Endothelial cell of hepatic sinusoid (primary cell): ENCODE results near the gene PERCC1.

Experiments
- in situ Hi-C: cut with HindIII; loops from 2 replicates; pipeline ENCODE4 v1.10.0; 2017; ENCODE audit warnings: low sequenced_read_pairs

The PERCC1 gene

DNA sequence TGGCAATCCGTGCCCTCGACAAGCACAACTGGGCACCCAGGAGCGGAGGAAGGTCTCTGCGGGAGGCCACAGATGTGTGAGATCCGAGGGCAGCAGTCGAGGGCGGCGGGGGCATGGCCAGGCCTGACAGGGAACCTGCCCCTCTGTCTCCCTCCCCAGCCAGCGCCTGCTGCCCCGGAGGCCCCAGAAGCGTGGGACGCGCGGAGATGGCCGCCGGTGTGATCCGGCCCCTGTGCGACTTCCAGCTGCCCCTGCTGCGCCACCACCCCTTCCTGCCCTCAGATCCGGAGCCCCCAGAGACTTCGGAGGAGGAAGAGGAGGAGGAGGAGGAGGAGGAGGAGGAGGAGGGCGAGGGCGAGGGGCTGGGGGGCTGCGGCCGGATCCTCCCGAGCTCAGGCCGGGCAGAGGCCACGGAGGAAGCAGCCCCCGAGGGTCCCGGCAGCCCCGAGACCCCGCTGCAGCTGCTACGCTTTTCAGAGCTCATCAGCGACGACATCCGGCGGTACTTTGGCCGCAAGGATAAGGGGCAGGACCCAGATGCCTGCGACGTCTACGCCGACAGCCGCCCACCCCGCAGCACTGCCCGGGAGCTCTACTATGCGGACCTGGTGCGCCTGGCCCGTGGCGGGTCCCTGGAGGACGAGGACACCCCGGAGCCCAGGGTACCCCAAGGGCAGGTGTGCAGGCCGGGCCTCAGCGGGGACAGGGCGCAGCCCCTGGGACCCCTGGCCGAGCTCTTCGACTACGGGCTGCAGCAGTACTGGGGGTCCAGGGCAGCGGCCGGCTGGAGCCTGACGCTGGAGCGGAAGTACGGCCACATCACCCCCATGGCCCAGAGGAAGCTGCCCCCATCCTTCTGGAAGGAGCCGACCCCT is 1.7 kb downstream of the PERCC1 start:
- in situ Hi-C loops: loop anchor here (10.0 kb wide), 1 partner anchor 52 kb away; the partner anchor contains the start of gene PTX4

GRCh38 chr16:1433263-1433560 is 2.3 kb downstream of the PERCC1 start:
- in situ Hi-C loops: loop anchor here (10.0 kb wide), 1 partner anchor 52 kb away; the partner anchor contains the start of gene PTX4

GRCh38 chr16:1433756-1434155 is 2.9 kb downstream of the PERCC1 start:
- in situ Hi-C loops: loop anchor here (10.0 kb wide), 1 partner anchor 51 kb away; the partner anchor contains the start of gene PTX4

DNA sequence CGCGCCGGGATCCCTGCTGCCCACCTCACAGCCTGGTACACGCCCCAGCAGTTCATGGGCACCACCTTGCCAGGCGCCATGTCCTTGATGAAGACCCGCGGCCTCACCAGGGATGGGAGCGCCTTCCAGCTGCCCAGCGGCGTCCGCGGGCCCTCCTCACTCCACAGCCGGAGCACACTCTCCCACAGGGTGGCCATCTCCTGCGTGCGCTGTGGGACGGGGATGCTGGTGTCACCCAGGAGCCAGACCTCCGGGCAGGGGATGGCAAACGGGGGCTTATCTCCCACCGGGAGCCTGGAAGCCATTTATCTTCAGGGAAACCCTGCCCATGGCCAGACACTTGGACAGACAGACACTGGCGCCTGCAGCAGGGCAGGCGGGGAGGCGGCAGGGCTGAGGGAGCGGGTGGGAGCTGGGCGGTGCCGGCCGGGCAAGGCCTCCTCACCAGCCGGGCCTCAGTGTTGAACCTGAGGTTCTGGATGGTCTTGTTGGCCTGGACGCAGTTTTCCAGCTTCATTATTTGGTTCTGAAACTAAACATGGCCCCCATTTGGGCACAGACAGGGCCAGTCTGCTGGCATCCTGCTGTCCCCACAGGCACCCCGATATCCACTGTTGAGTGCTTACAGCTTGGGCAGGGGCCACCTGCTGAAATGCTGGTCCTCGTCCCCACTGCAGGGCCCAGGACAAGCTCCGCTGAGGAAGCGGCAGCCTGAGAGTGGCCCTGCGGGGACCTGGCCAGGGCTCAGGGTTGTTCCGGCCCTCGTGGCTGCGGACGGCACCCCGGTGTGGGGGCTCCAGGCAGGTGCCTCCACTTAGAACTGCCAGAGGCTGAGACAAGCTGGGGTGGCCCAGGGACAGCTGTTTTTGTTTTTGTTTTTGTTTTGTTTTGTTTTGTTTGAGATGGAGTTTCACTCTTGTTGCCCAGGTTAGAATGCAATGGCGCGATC is 4.0 kb downstream of the PERCC1 start:
- in situ Hi-C loops: loop anchor here (5.0 to 10.0 kb wide), 2 partner anchors 50 to 58 kb away; partner anchors contain the start of gene PTX4

DNA sequence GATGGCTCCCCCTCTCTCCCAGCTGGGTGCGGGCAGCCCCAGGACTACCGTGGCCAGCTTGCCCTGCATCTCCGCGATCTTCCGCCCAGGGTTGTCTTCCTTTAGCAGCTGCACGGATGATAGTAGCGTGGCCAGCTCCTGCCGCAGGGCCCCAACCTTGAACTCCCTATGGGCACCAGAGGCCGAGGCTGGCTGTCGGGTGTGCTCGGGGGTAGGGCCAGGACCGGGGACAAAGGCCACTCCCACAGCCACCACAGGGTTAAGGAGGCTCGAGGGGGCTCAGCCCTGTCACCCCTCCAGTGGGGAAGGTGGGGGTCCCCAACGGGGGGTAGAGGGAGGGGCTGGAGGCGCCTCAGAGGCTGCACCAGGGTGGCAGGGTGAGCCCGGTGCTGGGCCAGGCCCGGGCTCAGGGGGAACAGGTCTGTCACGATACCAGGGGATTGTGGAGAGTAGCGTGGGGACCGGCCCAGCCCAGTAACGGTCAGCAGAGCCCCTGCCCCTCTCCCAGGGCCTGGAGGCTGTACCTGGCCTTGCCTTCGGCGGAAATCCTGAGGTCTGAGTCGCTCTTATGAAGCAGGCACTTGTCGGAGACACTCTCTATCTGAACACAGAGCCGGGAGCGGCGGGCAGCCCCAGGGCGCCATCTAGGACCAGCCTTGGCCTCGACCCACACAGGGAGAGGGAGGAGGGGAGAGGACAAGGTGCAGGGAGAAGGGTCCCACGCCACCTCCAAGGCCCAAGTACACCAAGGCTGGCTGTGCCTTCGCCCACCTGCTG is 5.2 kb downstream of the PERCC1 start:
- in situ Hi-C loops: loop anchor here (5.0 to 10.0 kb wide), 2 partner anchors 49 to 59 kb away; partner anchors contain the start of gene PTX4

GRCh38 chr16:1436731-1437355 is 6.0 kb downstream of the PERCC1 start:
- in situ Hi-C loops: loop anchor here (5.0 to 10.0 kb wide), 2 partner anchors 48 to 60 kb away; partner anchors contain the start of gene PTX4

- in situ Hi-C loops: loop anchor here (5.0 to 10.0 kb wide), 2 partner anchors 47 to 60 kb away; partner anchors contain the start of gene PTX4
Measured at GRCh38 chr16:1437606-1438005, 6.7 kb downstream of the PERCC1 start.

DNA sequence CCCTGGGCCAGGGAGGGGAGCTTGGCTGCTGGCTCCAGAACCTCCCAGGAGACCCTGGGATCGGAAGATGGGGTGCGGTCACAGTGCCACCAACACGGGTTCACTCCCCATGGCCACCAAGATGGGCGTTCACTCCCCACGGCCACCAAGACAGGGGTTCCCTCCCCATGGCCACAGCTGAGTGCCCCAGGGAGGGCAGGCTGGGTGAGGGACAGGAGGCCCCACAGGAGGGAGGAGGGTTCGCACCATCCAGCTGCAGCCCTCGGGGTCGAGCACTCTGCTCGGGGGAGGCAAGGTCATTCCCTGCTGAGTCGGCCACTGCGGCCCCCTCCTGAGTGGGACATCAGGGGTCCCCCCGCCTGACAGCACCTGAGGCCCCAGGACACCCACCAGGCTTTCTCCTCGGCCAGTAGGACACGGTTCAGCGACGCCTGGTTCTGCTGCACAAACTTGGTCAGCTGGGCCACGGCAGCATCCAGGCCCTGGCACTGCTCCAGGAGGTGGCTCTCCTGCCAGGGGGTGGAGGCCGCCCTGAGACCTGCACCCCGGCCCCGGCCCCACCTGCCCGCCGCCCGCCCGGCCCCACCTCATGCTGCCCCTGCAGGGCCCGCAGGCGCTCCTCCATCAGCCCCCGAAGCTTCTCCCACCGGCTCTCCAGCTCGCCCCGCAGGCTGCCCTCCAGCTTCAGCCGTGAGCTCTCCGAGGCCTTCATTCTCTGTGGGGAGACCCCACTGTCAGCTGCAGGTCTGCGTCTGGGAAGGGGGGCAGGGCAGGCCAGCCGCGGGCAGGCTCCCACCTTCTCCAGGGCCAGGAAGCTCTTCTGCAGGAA is 7.6 kb downstream of the PERCC1 start:
- in situ Hi-C loops: loop anchor here (5.0 to 10.0 kb wide), 2 partner anchors 46 to 61 kb away; partner anchors contain the start of gene PTX4

DNA sequence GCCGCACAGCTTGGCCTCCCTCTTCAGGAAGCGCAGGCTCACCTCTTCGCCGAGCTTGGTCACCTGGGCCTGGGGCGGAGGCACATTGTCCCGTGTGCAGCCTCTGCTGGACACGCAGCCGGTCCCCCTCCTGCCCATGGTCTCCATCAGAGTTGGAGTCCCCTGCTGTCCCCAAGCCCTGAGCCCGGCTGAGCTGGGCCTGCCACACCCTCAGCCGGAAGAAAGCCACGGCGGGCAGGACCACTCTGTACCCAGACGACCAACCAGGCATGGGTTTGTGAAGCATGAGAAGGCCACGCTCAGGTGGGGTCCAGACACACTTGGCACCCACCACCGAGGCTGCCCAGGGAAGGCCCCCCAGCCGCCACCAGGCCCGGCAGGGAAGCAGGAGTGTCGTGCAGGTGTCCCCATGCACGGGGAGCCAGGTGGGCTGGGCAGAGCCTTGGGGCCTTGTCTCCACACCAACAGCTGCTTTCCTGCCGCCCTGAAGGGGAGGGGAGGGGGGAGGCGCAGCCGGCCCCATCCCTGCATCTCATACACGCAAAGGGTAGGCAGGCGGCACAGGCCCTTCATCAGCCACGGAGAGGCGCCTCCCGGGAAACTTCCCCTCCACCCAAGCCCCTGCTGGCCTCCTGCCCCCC is 8.3 kb downstream of the PERCC1 start:
- in situ Hi-C loops: loop anchor here (5.0 to 10.0 kb wide), 2 partner anchors 46 to 62 kb away; partner anchors contain the start of gene PTX4

DNA sequence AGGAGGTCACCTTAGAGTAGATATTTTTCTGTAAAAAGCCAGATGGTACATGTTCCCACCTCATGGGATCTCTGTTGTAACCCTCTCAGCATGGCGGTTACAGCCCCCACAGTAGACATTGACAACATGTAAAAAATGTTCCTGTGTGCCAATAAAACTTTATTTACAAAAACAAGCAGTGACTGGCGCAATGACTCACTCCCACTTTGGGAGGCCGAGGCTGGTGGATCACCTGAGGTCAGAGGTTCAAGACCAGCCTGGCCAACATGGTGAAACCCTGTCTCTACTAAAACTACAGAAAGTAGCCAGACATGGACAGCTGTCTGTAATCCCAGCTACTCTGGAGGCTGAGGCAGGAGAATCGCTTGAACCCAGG is 8.8 kb downstream of the PERCC1 start:
- in situ Hi-C loops: loop anchor here (5.0 to 10.0 kb wide), 2 partner anchors 45 to 62 kb away; partner anchors contain the start of gene PTX4

DNA sequence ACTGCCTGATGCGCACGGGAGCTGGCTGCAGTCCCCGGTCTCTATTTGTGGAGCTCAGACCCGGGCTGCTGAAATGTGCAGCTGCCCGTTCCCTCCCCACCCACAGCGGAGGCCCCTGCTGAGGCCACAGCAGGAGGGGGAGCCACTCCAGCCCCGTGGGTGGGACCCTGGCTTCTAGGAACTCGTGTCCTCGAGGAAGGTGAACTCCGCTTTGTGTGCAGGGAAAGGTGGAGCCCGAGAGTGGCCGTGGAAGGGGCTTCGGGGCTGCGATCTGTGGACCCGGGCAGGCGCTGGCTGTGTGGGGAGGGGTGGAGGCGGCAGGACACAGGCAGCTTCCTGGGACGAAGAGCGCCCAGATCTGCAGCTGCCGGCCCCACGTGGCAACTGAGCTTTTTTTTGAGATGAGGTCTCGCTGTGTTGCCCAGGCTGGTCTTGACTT is 10.5 kb downstream of the PERCC1 start:
- in situ Hi-C loops: no loop called here

DNA sequence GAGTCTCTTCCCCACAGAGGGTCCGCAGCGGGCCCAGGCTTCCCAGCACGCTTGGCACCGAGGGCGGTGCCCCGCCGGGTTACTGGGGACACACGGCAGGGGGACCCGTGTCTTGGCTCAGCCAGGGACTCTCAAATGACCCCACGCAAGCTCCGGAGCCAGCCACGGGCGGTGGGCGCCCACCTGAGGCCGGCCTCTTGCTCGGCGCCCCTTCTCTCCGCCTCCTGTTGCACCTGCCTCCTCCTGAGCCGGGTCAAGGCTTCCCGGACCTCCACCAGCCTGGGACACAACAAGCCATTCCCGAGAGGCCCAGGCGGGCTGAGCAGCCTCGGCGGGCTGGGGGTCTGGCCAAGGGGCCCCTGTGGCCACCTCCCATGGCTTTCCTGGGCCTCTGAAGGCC is 11.8 kb downstream of the PERCC1 start:
- in situ Hi-C loops: no loop called here

- in situ Hi-C loops: no loop called here
Measured at GRCh38 chr16:1443403-1443973, 12.6 kb downstream of the PERCC1 start.

DNA sequence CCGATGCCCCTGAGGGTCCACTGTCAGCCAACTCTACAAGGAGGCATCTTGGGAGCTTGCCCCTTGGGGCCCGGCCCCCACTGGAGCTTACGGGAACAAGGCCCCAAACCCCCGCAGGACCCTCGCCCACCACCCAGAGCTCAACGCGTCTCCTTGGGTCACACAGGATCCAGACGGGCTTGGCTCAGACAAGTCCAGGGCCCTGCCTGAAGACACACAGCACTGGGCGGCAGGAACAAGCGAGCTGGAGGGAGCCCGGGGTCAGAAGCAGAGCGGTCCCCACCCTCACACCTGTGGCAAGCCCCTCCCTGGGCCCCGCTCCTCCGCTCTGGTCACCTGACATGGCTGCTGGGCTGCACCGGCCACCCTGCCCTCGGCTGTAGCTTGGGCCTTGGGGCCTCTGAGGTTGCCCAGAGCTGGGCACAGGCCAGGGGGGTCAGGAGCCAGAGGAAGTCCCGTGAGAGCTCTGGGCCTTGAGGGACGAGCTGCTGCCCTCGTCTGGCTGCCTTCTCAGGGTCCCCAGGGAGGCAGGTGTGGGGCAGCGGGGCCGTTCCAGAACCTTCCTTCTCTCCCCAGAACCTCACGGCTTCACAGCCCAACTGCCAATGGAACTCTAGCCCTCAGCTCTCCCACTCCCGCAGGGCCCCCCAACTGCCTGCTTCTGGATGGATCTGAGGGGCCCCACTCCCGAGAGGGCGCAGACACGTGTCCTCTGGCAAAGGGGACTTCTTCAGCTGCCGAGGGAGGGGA is 13.3 kb downstream of the PERCC1 start, which contains the start of gene CCDC154:
Gene CCDC154 (minus strand): TSS at position 577 of the 750 bp plus-strand sequence. CDS start 234 bp downstream, at position 343.
- in situ Hi-C loops: no loop called here

DNA sequence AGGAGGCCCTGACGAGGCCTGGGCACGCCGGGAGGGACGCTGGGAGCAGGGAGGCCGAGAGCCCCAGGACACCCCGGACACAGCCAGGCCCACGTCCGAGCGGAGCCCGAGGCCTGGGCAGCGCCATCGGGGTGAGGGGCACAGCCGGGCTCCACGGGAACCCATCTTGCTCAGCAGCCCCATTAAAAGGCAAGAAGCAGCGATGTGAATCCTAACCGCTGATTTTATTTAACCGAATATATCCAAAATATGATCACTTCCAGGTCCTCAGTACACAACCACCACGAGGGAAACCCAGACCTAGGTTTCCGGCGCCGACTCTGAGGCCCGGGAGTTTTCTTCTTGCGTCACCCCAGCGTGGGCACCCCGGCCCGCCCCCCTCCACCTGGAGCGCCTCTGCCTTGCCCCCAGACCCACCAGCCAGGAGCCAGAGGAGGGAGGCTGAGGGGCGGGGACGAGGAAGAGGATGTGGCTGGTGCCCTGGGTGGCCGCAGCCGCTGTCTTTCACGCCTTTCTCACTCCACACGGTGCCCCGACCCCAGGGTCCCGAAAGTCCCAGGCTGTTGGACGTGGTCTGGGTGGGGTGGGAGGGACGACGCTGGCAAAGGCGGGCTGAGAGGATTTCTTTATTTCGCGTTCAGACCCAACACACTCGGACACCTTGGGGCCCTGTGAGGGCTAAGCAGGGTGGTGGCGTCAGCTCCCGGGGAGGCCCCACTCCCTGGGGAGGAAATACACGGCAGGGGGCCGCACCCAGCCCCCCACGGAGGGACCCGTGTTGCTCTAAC is 14.0 kb downstream of the PERCC1 start:
- in situ Hi-C loops: no loop called here

GRCh38 chr16:1445518-1446203 is 14.8 kb downstream of the PERCC1 start:
- in situ Hi-C loops: no loop called here
